ENCODE results near the gene CDH4.

GRCh38 chr20:61873651-61874420, 621.8 kb downstream of the CDH4 start:
- no peak for TF ChIP-seq GLI4 (tag by site-specific recombination; IDR thresholded peaks at IDR 0.05)
- no peak for TF ChIP-seq CTCF (tag by site-specific recombination; IDR thresholded peaks at IDR 0.05)
- TF ChIP-seq RBAK (tag by site-specific recombination; IDR thresholded peaks at IDR 0.05): no peak
- no peak for TF ChIP-seq ZNF677 (tag by site-specific recombination; IDR thresholded peaks at IDR 0.05)
- TF ChIP-seq ZFP69B (tag by site-specific recombination; IDR thresholded peaks at IDR 0.05): no peak
- TF ChIP-seq YY1 (tag by site-specific recombination; IDR thresholded peaks at IDR 0.05): no peak
- TF ChIP-seq PBX3 (CRISPR knock-in tag; IDR thresholded peaks at IDR 0.05): no peak
- TF ChIP-seq ZNF747 (tag by site-specific recombination; IDR thresholded peaks at IDR 0.05): no peak
- TF ChIP-seq ZNF274 (IDR thresholded peaks at IDR 0.05; ENCODE audit: low read length): no peak
- TF ChIP-seq ZNF274 (tag by site-specific recombination; IDR thresholded peaks at IDR 0.05; ENCODE audit: borderline replicate concordance): no peak
- TF ChIP-seq ZNF223 (tag by site-specific recombination; IDR thresholded peaks at IDR 0.05): no peak
- no peak for TF ChIP-seq GLIS1 (tag by site-specific recombination; IDR thresholded peaks at IDR 0.05)
